ENCODE measurements around the gene THSD4.
A peak's percentile ranks its signal among the peaks of the same experiment; 100 is the strongest.
"Not testable (repeated sequence)": the region's sequence is repeated elsewhere in the genome, so short reads cannot be mapped to it uniquely, and the experiment has no call there.

THSD4 gene

DNA sequence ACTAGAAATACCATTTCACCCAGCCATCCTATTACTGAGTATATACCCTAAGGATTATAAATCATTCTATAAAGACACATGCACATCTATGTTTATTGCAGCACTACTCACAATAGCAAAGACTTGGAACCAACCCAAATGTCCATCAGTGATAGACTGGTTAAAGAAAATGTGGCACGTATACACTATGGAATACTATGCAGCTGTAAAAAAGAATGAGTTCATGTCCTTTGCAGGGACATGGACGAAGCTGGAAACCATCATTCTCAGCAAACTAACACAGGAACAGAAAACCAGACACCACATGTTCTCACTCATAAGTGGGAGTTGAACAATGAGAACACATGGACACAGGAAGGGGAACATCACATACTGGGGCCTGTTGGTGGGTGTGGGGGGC is 324.2 kb downstream of the THSD4 start:
- DNase-seq: not testable (repeated sequence)

DNA sequence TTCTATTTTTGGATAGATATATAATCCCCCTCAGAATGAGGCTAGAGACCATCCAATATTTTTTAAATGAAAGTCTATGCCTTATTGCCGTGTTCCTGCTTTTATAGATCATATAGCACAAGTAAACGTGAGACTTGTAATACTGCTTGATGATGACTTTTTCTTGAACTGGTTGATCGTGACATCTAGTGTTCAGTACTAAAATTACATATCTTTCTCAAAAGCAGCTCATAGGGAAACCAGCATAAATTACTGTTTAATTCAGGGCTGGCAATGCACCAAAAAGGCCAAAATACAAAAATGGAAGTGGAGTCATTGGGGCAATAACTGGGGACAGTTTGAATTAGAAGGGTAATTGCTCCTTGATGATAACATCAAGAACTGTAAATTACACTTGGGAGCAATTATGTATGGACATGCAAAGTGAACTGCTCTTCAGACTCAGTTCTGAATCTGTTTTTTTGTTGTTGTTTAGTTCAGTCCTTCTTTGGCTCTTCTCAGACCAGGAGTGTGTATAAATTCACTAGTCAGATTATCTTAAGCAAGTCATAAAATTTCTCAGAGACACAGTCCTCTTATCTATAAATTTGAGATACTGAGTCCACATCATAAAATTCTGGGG is 325.3 kb downstream of the THSD4 start:
- DNase-seq: peak; percentile 42

DNA sequence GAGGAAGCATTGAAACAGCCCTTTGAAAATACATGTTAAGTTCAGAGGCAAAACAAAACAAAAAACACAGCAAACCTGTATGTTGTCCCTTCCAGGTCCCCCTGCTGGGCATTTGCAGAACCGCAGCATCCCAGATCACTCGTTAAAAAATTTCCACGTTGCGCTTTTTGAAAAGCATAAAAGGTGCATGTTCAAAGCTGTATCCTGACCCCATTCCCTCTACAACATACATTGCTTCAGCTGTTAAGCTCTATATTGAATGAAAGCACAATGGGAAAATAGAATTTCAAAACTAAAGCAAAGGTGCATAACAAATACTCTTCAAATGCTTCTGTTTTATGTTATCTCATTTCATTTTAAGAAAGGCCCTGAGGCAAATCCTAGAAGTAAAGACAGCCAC is 328.3 kb downstream of the THSD4 start:
- DNase-seq: peak; percentile 46

DNA sequence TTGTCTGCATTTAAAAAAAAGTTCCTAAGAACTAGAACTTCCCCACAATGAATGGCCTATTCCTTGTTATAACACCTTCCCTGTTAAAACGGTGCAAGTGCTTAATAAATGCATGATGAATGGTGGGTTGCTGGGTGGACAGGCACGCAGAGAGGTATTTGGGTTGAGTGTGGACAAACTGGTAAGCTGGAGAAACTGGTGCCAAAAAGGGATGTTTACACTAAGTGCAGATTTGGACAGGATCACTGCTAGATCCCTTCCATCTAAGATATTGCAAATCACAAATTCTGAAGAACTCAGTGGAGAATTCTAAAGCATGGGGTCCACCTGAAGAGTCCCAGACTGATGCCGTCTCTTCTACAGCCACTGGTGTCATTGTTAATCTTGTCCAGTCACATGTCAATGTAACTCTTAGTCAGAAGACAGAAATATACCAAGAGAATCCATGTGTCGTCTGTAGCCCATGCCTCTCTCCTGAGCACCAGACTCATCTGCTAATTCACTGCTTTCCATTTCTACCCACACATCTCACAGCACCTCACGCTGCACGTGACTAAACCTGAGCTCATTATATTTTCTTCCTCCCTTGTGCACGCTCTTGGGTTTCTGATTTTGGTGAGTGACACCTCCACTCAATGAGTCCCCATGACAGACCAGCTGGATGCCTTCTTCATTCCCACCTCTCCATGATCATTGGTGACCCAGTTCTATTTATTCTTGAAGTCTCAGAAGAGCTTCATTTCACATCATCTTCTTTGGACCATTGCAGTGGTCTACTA is 328.9 kb downstream of the THSD4 start:
- no peak for DNase-seq

DNA sequence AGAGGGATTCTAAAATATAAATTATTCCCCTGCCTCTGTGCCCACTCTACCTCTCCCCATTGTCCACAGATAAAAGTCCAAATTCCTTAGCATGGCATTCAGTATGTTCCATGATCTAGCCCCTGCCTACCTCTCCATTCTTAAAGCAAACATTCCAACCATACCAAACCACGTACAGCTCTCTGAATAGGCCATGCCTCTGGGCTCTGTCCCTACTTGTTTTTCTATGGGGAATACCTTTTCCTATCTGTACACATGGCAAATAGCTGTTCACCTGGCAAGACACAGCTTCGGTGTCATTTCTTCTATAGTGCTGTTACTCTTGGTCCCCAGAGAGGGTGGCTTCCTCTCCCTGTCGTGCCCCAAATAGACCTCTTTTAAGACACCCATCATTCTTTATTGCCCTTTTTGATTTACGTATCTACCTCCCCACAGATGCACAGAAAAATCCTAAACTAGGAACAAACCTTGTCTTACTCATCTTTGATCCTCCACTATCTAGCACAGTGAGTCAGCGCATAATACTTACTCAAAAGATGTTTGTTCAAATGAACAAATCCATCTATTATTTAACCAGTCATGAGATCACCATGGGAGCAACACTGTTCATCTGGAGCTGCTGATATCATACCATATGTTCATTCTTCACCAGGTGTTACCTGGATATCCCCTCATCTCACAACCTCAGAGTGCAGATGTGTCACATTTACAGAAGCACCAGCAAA is 329.8 kb downstream of the THSD4 start:
- no peak for DNase-seq

DNA sequence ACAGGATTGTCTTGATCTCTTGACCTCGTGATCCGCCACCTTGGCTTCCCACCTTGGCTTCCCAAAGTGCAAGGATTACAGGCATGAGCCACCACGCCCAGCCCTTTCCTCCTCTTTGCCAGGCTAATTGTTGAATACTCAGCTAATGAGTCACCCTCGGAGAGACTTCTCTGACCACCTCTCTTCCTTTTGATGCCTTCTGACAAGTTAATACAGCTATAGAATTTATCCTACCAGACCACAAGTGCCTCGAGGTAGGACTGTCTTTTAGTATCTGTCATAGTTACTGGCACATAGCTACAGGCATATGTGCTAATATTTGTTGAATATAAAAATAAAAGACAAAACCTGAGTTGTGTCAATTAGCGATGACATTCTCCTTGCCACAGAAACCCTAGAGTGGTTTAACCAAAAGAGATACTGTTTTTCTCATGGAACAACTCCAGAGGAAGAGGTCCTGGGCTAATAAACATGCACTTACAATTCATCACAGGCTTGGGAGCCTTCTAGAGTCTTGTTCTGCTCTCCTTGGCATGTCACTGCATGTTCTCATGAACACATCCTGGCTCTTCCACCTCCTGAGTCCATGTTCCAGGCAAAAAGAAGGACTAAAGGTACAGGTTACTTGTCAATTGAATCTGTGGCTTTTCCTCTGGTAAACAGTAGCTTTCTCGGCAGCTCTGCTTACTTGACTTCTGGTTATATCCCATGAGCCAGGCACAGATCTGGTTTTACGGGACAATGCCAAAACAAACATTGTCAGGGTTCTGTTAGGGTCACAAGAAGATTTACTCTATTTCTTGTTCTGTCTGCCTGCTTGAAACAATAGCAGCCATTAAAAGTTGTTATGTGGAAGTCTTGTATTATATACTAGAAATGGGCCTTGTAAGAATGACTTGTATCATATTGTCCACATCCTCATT is 332.3 kb downstream of the THSD4 start:
- DNase-seq: no peak

DNA sequence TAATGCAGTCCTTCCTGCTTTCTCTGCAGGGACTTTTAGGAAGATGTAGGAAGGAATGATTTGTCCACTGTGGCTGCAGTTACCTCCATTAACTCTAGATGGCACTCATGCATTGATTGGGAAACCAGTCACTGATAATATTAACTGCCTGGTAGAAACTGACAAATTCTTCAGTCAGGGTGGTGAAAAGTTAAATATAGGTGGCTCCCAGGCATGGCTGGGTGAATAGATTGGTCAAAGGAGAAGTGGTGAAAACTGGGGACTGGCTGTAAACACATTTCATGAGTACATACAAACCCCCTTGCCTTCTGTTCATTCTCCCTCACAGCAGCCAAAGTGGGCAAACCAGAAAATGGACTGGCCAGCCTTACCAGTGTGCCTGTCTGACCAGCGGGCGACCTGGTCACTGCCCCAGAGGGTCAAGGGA is 333.4 kb downstream of the THSD4 start:
- peak; percentile 12 for DNase-seq

DNA sequence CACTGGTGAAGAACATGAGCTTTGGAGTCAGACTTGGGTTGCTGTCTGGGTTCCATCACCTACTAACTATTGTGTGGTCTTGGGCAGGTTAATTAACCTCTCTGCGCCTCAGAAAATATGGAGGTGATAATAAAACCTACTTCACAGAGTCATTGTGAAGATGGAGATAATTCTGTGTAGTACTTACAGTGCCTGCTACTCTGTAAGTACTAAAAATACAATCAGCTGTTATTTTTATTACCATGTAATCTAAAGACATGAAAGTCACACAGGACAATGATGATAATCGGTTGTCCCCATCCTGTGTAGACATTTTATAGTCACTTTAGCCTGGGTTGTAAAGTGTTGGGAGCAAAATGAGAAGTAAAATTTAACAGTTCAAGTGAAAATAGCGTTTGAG is 334.1 kb downstream of the THSD4 start:
- no peak for DNase-seq

DNA sequence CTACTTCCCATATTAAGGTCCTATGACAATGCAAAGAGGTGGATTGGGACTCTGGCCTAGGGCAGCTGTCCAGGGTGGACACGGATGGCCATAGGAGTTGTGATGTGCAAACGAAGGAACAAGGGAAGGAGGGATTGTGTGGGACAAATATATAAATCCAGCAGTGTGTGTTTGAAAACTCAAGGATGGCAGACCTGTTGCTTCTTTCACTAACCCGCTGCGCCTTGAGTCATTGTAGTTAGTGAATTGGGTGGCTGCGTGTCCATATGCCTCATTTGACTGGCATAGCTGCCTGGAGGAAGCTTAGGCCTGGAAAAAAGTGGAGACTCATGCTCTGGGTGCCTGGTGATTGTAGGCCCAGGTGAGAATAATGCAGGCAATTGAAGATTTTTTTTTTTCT is 334.7 kb downstream of the THSD4 start:
- no peak for DNase-seq

DNA sequence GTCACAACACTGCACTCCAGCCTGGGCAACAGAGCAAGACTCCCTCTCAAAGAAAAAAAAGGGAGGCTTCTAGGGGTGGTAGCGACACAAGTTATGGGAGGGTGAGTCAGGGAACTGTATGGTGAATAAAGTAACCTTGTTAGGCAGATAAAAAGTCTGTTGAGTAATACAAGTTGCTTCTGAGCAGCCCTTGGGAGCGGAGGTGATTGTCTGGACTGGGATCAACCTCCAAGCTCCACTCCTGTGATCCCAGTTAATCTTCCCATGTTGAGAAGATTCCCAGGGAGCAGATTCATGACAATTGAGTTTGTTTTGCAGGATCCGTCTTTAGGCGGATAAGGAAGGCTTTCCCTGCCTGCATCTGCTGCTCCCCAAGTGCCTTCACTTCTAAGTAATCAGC is 335.9 kb downstream of the THSD4 start:
- no peak for DNase-seq

DNA sequence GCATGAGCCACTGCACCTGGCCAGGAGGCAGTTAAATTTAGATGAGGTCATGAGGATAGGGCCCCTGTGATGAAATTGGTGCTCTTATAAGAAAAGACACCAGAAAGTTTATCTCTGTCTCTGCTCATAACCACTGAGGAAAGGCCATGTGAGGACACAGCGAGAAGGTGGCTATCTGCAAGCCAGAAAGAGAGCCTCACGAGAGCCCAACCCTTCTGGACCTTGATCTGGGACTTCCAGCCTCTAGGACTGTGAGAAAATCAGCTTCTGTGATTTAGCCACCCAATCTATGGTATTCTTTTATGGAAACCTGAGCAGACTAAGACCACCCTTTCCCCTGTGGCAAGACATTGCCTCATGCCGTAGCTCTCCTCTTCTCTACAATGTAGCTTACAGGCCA is 337.6 kb downstream of the THSD4 start:
- DNase-seq: no peak

DNA sequence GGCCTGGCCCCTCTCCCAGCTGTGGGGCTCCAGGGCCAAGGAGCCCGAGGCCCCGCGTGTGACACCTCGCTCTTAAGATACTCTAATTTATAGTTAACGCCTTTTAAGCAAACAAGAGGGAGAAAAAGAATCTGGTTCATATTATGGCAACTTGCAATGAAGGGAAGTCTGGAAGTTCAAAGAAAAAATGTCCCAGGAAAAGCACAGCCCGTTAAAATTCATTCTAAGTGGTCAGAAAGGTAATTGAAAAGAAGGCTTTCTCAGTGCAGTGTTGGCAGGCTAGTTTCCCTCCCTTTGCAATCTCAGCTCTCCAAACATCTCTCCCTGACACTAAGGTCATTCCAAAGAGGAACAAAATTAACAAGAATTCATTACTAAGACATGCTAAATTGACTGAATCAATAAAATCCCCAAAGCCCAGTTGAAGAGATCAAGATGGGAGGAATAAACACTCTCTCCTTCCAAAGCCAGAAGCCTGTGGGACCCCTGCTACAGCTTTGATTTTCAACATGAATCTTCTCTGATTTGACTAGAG is 339.3 kb downstream of the THSD4 start:
- no peak for DNase-seq

DNA sequence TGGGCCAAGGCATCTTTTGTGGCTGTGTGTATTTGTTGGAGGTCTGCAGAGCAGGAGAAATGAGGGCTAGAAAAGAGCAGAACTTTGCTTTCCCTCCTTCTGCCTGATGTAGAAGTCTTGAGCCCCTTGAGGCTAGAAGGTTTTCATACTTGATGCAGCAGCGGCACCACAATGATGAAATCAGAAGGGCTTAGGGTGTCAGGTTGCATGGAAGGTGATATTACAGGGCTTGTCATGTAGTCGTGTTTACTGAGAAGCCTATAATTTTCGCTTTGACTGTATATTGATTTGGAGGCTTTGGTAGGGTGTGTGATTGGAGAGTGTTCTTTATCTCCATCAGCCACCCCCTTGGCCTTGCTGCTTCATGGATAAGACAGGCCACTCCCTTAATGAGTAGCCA is 339.8 kb downstream of the THSD4 start:
- no peak for DNase-seq

DNA sequence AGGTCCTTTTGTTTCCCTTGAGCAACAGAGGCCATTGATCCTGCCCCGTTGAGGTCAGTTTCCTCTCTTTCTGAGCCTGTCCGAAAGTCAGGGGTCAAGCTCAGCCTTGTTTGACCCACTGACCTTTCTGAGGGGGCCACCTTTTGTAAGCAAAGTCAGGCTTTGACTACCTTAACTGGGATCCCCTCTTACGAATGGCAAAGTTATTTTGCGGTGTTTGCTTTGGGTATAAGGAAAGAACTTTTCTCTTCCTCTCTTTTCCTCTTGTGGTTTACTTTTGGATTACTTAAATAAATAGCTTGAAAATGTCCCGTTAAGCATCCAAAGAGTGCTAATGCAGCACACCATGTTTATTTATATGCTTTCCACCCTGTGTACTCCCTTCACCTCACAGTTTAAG is 340.6 kb downstream of the THSD4 start:
- no peak for DNase-seq

DNA sequence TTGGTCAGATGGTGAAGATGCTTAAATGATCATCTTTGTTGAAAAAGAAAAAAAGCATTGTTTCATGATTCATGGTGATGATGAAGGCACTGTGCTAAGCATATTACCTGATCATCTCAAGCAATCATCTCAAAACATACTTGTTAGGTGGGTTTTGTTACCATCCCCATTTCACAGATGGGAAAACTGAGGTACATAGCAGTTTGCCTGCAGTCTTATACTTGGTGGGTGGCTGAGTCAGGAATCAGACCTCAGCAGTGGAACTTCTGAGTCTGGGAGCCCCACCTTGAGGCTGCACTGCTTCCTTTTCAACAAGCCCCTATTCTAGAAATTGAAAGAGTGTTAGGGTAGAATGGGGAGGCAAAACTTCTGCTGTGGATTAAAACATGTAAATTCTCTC is 341.1 kb downstream of the THSD4 start:
- no peak for DNase-seq

DNA sequence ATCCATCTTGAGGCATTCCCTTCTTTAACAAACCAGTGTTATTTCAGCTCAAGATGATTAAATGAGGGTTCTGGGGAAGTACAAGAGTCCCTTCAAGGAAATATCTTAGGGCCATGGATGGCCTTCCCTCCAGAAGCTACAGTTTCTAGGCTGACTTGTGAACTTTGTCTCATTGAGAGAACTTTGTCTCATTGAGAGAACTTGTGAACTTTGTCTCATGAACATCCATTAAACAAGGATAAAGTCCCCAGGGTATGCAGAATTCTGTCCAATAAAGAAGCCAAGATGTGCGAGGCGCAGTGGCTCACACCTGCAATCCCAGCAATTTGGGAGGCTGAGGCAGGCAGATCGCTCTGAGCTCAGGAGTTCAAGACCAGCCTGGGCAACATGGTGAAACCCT is 341.5 kb downstream of the THSD4 start:
- no peak for DNase-seq

DNA sequence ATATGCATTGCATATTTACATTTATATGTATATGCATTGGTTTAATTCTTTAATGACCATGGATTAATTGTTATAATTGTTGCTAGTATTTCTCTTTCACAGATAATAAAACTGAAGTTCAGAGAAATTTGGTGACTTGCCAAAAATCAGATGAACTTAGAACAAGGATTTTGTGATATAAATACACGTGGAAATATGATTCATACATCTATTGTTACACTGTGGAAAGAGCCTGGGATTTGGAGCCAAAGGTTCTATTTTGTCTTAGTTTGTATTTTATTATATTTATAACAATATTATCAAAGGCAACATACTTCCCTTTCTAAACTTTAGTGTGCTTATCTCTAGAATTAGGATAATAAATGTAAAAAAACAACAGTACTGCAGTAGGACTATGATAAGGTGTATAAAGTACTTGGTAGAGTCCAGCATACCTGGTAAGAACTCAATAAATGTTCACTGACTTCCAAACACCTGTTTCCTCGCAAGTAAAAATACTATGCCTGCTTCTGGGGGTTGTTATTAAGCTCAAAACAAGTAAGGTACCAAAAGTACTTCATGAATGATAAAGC is 342.9 kb downstream of the THSD4 start:
- DNase-seq: no peak

DNA sequence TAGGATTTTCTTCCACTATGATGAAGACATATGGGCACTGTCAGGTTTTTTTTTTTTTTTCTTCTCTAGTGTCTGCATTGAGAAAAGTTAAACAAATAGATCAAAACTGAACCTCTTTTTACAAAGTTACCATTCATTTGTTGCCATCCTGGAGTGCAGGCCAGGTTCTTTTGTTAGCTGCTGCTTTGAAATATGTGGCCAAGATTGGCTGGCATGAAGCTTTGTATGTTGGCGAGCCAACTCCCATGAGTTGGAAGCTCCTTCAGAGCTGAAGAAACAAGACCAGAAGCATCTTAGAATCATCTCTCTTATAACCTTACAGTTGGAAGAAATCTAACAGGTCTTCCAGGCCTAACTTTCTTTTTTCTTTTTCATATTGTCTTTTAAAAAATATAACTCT is 346.5 kb downstream of the THSD4 start:
- no peak for DNase-seq

DNA sequence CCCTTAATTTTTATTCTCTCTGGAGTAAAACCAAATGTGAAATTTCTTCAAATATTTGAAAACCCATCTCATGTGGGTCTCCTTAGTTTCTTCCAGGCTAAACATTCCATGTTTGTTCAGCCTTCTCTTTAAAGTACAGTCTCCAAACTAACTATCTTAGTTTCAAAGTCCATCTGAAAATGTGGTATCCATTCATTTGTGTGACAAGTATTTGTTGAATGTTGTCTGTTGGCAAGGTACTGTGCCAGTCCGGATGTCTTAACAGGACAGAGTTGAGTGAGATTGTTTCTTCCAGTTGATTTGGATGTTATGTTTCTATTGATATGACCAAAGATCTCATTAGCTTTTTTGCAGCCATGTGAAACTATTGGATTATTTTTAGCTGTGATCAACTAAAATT is 347.4 kb downstream of the THSD4 start:
- no peak for DNase-seq

DNA sequence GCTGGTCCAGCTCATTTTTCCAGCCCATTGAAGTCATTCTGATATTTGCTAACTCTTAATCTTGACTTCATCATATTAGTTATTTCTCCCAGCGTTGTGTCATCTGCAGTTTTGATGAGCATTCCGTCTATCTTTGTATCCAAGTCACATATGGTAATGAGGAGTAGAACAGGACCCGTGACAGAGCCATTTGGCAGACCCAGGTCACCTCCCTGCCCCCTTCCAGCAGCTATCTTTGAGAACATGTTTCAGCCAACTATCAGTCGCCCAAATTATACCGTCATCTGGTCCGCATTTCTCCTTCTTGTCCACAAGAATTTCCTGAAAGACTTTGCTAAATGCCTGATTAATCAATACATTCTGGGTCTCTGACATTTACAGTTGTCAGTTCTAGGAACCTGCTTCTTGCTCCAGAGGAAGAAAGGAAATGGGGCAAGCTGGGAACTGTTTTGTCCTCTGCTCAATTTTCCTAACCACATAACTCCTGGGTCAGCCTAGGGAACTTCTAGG is 347.9 kb downstream of the THSD4 start:
- no peak for DNase-seq

DNA sequence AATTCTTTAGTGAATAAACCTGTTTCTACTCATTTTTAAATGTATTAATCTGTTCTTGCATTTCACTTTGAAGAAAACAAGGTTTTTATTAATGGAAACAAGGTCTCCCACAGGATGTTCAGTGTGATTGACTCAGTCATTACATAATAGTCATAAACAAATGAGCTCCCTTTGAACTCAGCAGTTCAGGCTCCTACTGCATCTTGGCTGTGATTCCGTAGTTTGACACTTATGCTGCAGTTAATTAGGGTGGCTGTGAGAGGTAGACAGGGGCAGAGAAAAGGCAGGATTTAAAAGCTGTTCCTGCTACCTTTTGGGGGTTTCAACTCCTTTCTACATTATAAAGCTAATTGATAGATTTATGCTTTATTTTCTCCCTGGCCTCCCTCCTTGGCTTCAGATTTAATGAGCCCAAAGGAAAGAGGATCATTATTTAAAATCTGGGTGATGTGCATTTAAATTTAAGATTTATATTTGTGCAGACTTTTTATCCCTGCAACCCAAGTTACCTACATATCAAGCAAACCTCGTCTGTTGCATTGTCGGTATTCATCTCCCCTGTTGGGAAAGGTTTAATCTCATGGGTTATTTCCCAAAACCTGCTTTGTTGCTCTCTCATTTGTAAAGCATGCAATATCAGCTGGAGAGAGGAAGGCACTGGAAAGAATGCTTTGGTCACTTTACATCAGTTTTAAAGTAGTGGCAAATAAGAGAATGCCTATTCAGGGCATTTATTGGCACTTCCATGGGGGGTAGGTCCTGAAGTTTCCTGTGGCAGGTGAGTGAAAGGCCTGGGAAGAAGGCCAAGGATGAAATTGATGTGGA is 350.1 kb downstream of the THSD4 start:
- no peak for DNase-seq

Data from activated CD4-positive, alpha-beta T cell treated with anti-CD3 and anti-CD28 coated beads, Interleukin-10, Interleukin-2, amounts not matched to agents 100 ng/mL and 50 ng/mL, durations not matched to agents 16 hours and 8 hours (primary cell).